GM12875 (cell line): ENCODE results near the gene FRS2.

Experiments
- H3K4me3 ChIP-seq: one replicate; pipeline ENCODE4 v1.5.1; 2011; ENCODE audit warnings: low read depth, low read length, control low read depth
- CTCF ChIP-seq: IDR thresholded peaks from 2 replicates; pipeline ENCODE4 v1.5.1; 2011; ENCODE audit warnings: low read depth, mild to moderate bottlenecking, control low read depth, inconsistent platforms, low read length, moderate library complexity, borderline replicate concordance; ENCODE audit not compliant: insufficient read depth

FRS2 gene

GRCh38 chr12:69566603-69567002 is 96.4 kb downstream of the FRS2 start:
- TF ChIP-seq CTCF: no peak
- no peak overlapping the region for H3K4me3 ChIP-seq

- no peak for TF ChIP-seq CTCF
- no peak overlapping the region for H3K4me3 ChIP-seq
These were observed 99.0 kb downstream of the FRS2 start for GRCh38 chr12:69569236-69569635.

GRCh38 chr12:69570000-69570516 is 99.9 kb downstream of the FRS2 start:
- TF ChIP-seq CTCF: no peak
- H3K4me3 ChIP-seq: no peak overlapping the region

DNA sequence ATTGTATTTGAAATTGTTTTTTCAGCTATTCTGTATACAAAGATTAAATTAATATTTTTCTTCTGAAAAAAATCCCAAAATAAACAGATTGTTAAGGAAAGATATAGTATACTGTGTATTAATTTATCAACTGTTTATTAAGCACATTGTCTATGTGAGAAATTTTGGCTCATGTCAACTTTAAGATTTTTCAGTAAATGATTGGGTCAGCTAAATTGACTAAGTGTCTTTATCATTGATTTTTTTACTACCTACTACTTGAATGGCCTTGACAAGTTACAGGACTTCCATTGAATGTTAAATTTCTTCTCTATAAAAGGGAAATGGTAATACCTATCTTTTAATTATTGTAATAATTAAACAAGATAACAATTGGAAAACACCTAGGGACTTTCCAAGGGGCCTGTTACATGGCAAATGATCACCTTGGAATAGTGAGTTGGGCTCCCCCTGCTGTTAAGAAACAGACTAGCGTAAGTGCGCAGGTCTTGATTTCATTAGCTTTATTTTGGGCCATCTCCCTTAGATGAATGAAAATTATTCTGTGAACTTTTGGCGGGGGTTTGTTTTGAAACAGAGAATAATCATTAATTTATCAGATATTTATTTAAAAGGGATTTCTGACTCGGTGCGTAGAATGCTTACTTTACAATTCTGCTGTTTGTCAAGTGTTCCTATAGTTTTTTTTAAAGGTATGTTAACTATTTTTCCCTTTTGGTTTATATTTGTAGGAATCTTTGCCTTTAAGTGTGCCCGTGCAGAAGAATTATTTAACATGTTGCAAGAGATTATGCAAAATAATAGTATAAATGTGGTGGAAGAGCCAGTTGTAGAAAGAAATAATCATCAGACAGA is 100.6 kb downstream of the FRS2 start:
- peak; percentile 67; the same call in 1 of the 2 replicates for TF ChIP-seq CTCF
- H3K4me3 ChIP-seq: no peak overlapping the region

- TF ChIP-seq CTCF: no peak
- no peak overlapping the region for H3K4me3 ChIP-seq
These were observed 105.2 kb downstream of the FRS2 start for GRCh38 chr12:69575346-69575745.

DNA sequence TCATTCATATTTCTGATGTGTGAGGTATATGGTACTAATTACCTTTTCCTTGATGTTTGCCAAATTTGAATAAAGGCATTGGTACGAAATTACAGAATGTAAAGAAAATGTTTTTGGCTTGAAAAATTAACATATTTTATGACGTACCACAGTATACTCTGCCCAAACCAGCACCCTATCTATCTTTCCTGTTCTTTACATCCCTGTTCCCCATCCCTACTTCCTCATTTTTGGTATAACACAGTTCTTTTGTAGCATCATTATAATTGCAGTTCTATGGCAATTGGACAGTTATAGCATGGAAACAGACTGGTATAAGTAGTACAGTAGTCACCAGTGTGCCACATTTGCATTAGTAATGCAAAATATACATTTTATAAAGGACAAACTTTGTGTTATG is 108.1 kb downstream of the FRS2 start:
- no peak overlapping the region for H3K4me3 ChIP-seq
- TF ChIP-seq CTCF: no peak

DNA sequence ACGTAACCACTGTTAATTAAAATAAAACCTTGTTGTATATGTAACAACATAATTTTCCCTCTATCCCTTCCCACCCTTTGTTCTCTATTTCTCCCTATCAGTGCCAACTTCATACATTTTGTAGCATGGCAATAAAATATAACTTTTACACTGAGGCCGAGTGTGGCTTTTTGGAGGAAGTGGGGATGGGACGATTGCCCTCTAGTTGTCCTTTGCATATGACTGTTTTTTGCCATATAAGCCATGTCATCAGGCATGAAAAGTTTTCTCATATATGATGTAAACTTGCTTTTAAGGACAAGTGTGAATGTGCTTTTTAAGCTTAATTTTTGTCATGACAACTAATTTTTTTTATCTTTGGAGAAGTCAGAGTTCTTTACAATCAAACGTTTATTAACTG is 108.8 kb downstream of the FRS2 start:
- TF ChIP-seq CTCF: no peak
- H3K4me3 ChIP-seq: no peak overlapping the region
